GM19328 (cell line): Measurements from ENCODE around the gene NAALADL2.
"Not testable (repeated sequence)": the region's sequence is repeated elsewhere in the genome, so short reads cannot be mapped to it uniquely, and the experiment has no call there.

Experiments used
- ATAC-seq: cut with Tn5 transposase; IDR thresholded peaks from one replicate; pipeline ENCODE4 v1.9.1; 2021; ENCODE audit warnings: mild to moderate bottlenecking, moderate library complexity; ENCODE audit not compliant: unreplicated experiment

Gene NAALADL2

GRCh38 chr3:175066617-175067415 is 207.7 kb downstream of the NAALADL2 start:
- ATAC-seq, result no peak

- ATAC-seq, result no peak
Observed at GRCh38 chr3:175068587-175068986, 209.5 kb downstream of the NAALADL2 start.

DNA sequence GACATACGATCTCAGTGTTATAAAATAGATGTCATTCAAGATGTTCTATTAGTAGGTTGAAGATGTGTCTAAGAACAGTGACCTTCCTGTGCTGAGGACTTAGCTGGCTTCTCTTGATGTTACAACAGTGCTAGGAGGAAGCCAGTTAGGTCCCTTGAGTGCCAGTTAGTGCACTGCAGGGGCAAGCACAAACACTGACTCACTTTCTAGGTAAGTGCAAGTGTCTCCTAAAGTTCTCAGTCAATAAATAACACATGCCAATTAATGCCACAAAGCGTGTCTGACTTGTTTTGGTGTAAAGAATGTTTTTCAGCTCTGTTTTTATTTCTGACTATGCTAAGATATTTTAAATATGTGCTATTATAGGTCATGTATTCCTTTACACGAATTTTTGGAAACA is 211.8 kb downstream of the NAALADL2 start:
- no peak for ATAC-seq

- ATAC-seq, result no peak
Observed at GRCh38 chr3:175073219-175073905, 214.2 kb downstream of the NAALADL2 start.

- ATAC-seq, result no peak
Observed at GRCh38 chr3:175075269-175075668, 216.1 kb downstream of the NAALADL2 start.

- no peak for ATAC-seq
Observed at GRCh38 chr3:175077216-175077615, 218.1 kb downstream of the NAALADL2 start.

- no peak for ATAC-seq
Observed at GRCh38 chr3:175082631-175083030, 223.5 kb downstream of the NAALADL2 start.

- ATAC-seq, result not testable (repeated sequence)
Observed at GRCh38 chr3:175087128-175087527, 228.0 kb downstream of the NAALADL2 start.

GRCh38 chr3:175088766-175089380 is 229.7 kb downstream of the NAALADL2 start:
- no peak for ATAC-seq

DNA sequence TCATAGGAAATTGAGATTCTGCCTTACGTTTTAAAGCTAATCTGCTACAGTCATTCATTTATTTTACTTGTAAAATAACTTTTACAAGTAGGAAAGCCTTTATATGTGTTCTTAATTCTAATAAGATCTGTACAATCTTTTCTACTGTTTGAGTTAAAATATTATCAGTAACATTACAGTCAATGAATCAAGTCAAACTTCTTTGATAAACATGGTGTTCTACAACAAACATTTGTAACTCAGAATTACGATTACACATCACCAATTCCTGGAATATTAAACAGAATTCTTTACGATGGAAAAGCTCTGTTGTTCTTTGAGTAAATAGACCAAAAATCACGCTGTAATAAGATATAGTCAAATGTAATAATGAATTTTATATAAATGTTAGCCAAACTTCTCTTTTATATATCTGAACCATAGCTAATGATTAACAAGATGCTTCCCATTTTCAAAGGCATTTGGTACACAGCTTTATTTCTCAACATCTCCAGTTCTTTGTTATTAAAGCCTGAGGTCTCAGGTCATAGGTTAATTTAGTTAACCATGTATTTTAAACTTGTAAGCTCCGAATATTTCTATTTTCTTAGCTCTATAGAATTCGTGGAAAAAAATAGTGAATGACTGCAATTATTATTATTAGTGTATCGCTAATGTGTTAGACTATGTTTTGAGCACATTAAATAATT is 232.4 kb downstream of the NAALADL2 start:
- no peak for ATAC-seq

DNA sequence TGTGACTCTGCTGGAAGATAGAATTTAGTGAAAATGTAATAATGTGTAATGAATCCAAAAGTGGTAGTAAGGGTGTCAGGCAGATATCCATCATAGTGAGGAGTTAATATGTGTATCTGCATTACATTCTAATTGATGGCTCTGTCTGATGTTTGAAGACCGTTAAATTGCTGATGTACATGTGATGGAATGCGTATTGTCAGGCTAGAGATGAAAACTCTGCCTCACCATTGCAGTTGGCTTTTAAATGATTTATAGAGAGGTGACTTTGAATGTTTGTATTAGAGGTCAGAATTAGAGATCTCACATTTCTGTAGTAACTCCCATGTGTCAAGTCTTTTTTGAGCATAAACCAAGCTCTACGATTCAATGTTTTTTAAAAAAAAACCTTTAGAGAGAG is 234.6 kb downstream of the NAALADL2 start:
- no peak for ATAC-seq

DNA sequence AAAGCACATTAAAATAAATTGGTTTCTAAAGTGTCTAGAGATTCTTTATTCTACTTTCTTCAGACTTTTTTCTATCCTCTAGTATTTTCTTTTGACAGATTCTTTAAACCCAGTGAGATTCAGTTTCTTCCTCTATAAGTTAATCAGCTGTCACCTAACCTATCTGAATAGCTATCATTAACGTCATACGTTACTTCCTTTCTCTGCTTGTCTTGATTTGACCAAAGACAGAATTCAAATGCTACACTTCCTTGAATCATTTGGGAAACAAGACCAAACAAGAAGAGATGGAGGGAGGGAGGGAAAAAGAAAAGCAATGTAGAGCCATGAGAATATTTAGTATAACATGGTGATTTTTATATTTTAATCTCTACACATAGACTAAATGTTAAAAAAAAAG is 235.2 kb downstream of the NAALADL2 start:
- ATAC-seq, result no peak

DNA sequence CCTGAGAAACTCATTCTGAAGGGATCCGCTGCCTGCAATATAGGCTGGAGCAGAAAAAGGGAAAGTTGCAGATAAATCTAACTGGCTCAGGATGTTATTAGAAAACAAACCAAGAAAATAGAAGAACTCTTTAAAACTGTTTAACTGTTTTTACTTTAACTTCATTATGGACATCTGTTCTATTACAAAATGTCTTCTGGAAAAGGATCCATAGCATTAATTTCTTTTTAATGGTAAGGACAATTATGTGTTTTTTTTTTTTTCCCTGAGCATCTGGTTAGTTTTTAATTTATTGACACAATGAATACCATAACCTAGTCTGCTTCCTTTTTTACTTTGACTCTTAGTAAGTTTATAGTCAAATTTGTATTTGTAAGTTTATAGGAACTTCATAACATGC is 239.5 kb downstream of the NAALADL2 start:
- ATAC-seq, result no peak

GRCh38 chr3:175102161-175102560 is 243.0 kb downstream of the NAALADL2 start:
- no peak for ATAC-seq

- no peak for ATAC-seq
Observed at GRCh38 chr3:175103298-175103697, 244.2 kb downstream of the NAALADL2 start.

DNA sequence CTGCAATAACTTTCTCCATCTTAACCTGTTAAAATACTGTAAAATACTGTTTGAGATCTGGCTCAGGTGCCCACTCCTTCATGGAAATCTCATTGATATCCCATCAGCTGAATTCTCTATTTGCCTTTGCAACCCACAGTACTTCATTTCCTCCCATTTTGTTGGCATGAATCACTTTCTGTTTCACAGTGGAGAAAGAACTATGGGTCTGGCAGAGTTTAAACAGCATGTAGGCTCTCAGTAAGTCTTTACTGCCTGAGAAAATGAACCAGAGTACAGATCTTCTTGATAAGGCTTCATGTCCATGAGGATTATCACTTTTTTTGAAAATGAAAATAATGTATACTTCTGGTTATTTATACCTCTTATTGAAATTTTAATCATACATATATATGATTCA is 245.9 kb downstream of the NAALADL2 start:
- ATAC-seq, result no peak

DNA sequence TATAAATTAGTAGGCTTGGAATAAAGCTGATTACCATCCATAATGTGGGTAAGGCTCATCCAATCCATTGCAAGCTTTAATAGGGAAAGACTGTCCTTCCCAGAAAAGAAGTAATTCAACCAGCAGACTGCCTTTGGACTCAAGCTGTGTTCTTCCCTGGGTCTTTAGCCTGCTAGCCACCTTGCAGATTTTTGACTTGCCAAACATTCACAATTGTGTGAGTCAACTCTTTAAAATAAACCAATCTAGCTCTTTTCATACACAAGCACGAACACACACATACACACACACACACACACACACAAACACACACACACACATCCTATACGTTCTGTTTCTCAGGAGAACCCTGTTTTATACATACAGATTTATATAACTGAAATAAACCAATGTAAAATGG is 248.1 kb downstream of the NAALADL2 start:
- no peak for ATAC-seq

DNA sequence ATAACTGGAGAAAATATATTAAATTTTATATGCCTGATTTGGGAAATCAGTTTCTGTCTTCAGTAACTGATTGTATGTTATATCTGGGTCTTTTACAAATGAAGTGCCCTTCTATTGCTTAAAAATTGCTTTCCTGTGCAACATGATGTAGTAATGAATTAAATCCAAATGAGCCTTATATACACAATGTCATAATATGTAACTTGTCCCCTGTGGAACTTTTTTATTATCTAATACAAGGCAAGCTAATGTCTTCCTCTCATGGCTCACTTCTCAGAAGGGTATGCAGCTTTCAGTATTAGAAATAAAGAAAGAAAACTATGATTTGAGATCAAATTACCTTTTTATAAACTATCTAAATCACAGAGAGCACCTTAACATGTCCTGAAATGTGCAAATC is 248.9 kb downstream of the NAALADL2 start:
- no peak for ATAC-seq

DNA sequence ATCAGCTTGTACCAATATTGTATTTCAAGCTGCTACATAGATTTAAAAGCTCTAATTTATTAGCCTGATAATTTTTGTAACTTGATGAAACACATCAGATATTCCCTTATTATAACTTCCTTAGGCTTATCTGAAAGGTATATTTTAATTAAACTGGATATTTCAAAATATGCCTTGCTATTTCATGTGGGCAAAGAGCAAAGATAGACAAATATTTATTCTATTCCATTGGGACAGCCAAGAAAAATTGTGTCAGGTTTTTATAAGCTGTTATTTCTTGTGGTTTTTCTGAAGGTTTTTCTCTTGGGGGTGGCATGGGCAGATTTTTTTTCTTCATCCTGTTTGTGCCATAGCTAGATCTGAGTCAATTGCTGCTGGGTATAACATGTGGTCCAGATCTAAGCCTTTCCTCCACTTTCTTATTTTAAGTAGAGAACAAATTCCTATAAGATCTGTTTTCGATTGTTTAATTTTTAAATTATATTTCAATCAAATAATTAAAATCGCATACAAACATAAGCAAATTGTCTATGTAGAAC is 249.5 kb downstream of the NAALADL2 start:
- no peak for ATAC-seq

DNA sequence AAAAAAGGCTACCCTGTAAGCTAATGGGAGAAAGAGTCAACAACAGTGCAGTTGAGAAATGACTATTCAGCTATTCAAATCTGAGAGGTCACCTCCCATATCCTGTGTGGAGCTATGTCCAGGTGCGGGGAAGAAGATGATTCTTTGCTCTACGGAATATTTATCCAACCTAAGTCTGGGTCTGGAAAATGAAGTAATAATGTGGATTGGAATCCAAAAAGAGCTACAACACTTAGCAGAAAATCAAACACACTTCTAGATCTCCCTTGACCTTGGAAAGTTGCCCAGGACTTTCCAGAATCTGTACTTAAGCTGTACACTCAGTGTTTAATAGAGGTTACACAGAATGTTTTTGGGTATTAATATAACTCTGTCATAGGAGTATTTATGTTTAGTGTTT is 251.9 kb downstream of the NAALADL2 start:
- no peak for ATAC-seq

- ATAC-seq, result no peak
Observed at GRCh38 chr3:175118382-175118941, 259.3 kb downstream of the NAALADL2 start.
